WTC11 (cell line): Measurements from ENCODE around the gene ATP6AP1. TPM values are rescaled to one million over a fixed set of nuclear protein-coding genes. Genes with fewer than 3 reads are reported as not detected.
"Not testable (repeated sequence)": the region's sequence is repeated elsewhere in the genome, so short reads cannot be mapped to it uniquely, and the experiment has no call there.

Source experiments
- ATAC-seq: fragments of 200-7000 bp; cut with Tn5 transposase; 2 replicates; pipeline ENCODE4 v1.10.0; 2021; ENCODE audit warnings: mild to moderate bottlenecking, moderate library complexity
- CTCF ChIA-PET: fragments of 300-600 bp; sonication (Branson Sonifier 250); formaldehyde crosslinking; loops from one replicate; lab custom pipeline; 2021; ENCODE audit warnings: antibody characterized with exemption; lab: Charles Lee
- POLR2A ChIA-PET: fragments of 350-600 bp; sonication (Branson Sonifier 250); formaldehyde crosslinking; loops from one replicate; lab custom pipeline; 2021; ENCODE audit warnings: antibody characterized with exemption; lab: Charles Lee
- DNase-seq: peaks from one replicate; pipeline ENCODE4 v3.0.0; 2021; ENCODE audit warnings: low spot score
- H3K27ac Mint-ChIP-seq: 2 replicates; pipeline ENCODE4 v1.8.0; 2021; ENCODE audit warnings: mixed read lengths
- H3K27me3 Mint-ChIP-seq: 2 replicates; pipeline ENCODE4 v1.8.0; 2021; ENCODE audit warnings: low read depth, mild to moderate bottlenecking, moderate library complexity, mixed read lengths
- H3K36me3 Mint-ChIP-seq: 2 replicates; pipeline ENCODE4 v1.8.0; 2021; ENCODE audit warnings: mixed read lengths
- H3K4me1 Mint-ChIP-seq: 2 replicates; pipeline ENCODE4 v1.8.0; 2022; ENCODE audit warnings: mixed read lengths
- H3K4me3 Mint-ChIP-seq: 2 replicates; pipeline ENCODE4 v1.8.0; 2021; ENCODE audit warnings: mild to moderate bottlenecking, moderate library complexity, mixed read lengths
- H3K9me3 Mint-ChIP-seq: 2 replicates; pipeline ENCODE4 v1.8.0; 2021; ENCODE audit warnings: mixed read lengths
- AFF4 ChIP-seq: sonication (generic); formaldehyde crosslinking; IDR thresholded peaks from 2 replicates; pipeline ENCODE4 v1.8.1; 2023; ENCODE audit warnings: mild to moderate bottlenecking, missing genetic modification reagents, borderline replicate concordance
- ARID4B ChIP-seq: sonication (generic); formaldehyde crosslinking; IDR thresholded peaks from 2 replicates; pipeline ENCODE4 v1.8.0; 2023; ENCODE audit warnings: missing genetic modification reagents, mild to moderate bottlenecking, borderline replicate concordance
- ATF1 ChIP-seq: sonication (generic); formaldehyde crosslinking; IDR thresholded peaks from 2 replicates; pipeline ENCODE4 v1.8.1; 2023; ENCODE audit warnings: mild to moderate bottlenecking, moderate library complexity, missing genetic modification reagents
- CDX4 ChIP-seq: fragments of 250-450 bp; sonication (Bioruptor Pico); IDR thresholded peaks from 2 replicates; pipeline ENCODE4 v1.9.0; 2021; ENCODE audit warnings: moderate library complexity, mild to moderate bottlenecking, inconsistent platforms, borderline replicate concordance
- EMX1 ChIP-seq: fragments of 250-450 bp; sonication (Bioruptor Pico); IDR thresholded peaks from 2 replicates; pipeline ENCODE4 v1.8.0; 2021; ENCODE audit warnings: mild to moderate bottlenecking
- ESRRA ChIP-seq: sonication (generic); formaldehyde crosslinking; IDR thresholded peaks from 2 replicates; pipeline ENCODE4 v1.8.1; 2022; ENCODE audit warnings: mild to moderate bottlenecking, missing genetic modification reagents, borderline replicate concordance
- HMGA2 ChIP-seq: fragments of 250-450 bp; sonication (Bioruptor Pico); IDR thresholded peaks from 2 replicates; pipeline ENCODE4 v1.4.0; 2021; ENCODE audit warnings: mild to moderate bottlenecking, moderate library complexity
- MAX ChIP-seq: sonication (generic); formaldehyde crosslinking; IDR thresholded peaks from 2 replicates; pipeline ENCODE4 v1.8.0; 2022; ENCODE audit warnings: mild to moderate bottlenecking, missing genetic modification reagents
- NFATC4 ChIP-seq: fragments of 250-450 bp; sonication (Bioruptor Pico); IDR thresholded peaks from 2 replicates; pipeline ENCODE4 v1.9.0; 2021; ENCODE audit warnings: mild to moderate bottlenecking
- NFYB ChIP-seq: sonication (generic); formaldehyde crosslinking; conservative IDR thresholded peaks from 2 replicates; pipeline ENCODE4 v1.8.0; 2022; ENCODE audit warnings: low read depth, missing genetic modification reagents
- NR3C1 ChIP-seq: sonication (generic); formaldehyde crosslinking; conservative IDR thresholded peaks from 2 replicates; pipeline ENCODE4 v1.8.1; 2023; ENCODE audit warnings: low read depth, mild to moderate bottlenecking, missing genetic modification reagents
- SMAD4 ChIP-seq: sonication (generic); formaldehyde crosslinking; IDR thresholded peaks from 2 replicates; pipeline ENCODE4 v1.8.0; 2022; ENCODE audit warnings: mild to moderate bottlenecking, missing genetic modification reagents
- TCF7 ChIP-seq: sonication (generic); formaldehyde crosslinking; IDR thresholded peaks from 2 replicates; pipeline ENCODE4 v1.8.0; 2022; ENCODE audit warnings: mild to moderate bottlenecking, low read depth, missing genetic modification reagents, moderate library complexity
- TEAD1 ChIP-seq: sonication (generic); formaldehyde crosslinking; IDR thresholded peaks from 2 replicates; pipeline ENCODE4 v1.8.0; 2022; ENCODE audit warnings: mild to moderate bottlenecking, missing genetic modification reagents
- TEAD4 ChIP-seq: sonication (generic); formaldehyde crosslinking; IDR thresholded peaks from 2 replicates; pipeline ENCODE4 v1.8.0; 2022; ENCODE audit warnings: mild to moderate bottlenecking, missing genetic modification reagents
- TP53 ChIP-seq: sonication (generic); formaldehyde crosslinking; IDR thresholded peaks from 2 replicates; pipeline ENCODE4 v1.8.1; 2023; ENCODE audit warnings: mild to moderate bottlenecking, missing genetic modification reagents
- ZNF138 ChIP-seq: sonication (generic); formaldehyde crosslinking; conservative IDR thresholded peaks from 2 replicates; pipeline ENCODE4 v1.8.1; 2022; ENCODE audit warnings: mild to moderate bottlenecking, moderate library complexity, missing genetic modification reagents
- ZNF423 ChIP-seq: fragments of 250-450 bp; sonication (Bioruptor Pico); IDR thresholded peaks from 2 replicates; pipeline ENCODE4 v2.1.2; 2022; ENCODE audit warnings: mild to moderate bottlenecking, moderate library complexity
- ZNF512 ChIP-seq: sonication (generic); formaldehyde crosslinking; IDR thresholded peaks from 2 replicates; pipeline ENCODE4 v1.8.1; 2022; ENCODE audit warnings: missing genetic modification reagents, borderline replicate concordance
- ZNF671 ChIP-seq: fragments of 250-450 bp; sonication (Bioruptor Pico); IDR thresholded peaks from 2 replicates; pipeline ENCODE4 v1.8.0; 2021; ENCODE audit warnings: mild to moderate bottlenecking
- total RNA-seq: library from RNA; stranded (reverse); gene quantifications from 3 replicates; pipeline ENCODE4 v1.2.3, GENCODE V29; 2021
- TF ChIP-seq, protein P1 (sequence below): sonication (generic); formaldehyde crosslinking; IDR thresholded peaks from 2 replicates; pipeline ENCODE4 v1.8.1; 2023; ENCODE audit warnings: mild to moderate bottlenecking, moderate library complexity, missing genetic modification reagents

The ATP6AP1 gene
- total RNA-seq, 1 experiment from 2014 or later, result 43.9 TPM

DNA sequence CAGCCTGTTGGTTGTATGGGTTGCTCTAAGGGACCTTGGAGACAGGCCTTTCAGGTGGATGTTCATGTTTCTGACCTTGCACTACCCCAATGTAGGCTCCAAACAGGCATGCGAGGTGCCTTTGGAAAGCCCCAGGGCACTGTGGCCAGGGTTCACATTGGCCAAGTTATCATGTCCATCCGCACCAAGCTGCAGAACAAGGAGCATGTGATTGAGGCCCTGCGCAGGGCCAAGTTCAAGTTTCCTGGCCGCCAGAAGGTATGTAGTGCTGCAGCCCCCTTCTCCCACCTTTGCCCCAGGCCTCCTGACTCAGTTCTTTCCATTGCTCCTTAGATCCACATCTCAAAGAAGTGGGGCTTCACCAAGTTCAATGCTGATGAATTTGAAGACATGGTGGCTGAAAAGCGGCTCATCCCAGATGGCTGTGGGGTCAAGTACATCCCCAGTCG, 28.1 kb upstream of the ATP6AP1 start:
- Mint-ChIP-seq H3K4me1 (peaks cover 16% of the 10 kb centered on the region), H3K4me3 (peak overlapping the region; percentile 97; the same call in 1 of the 2 replicates), H3K36me3 (peaks cover 25% of the 10 kb centered on the region)
- CTCF ChIA-PET, result interaction anchor here (1.5 to 2.8 kb wide), 2 partner anchors 27 to 127 kb away, joined by 3 to 7 read pairs; no protein-coding TSS in a partner anchor
- not testable (repeated sequence) for H3K9me3 Mint-ChIP-seq, DNase-seq, H3K27me3 Mint-ChIP-seq, H3K27ac Mint-ChIP-seq, ATAC-seq
- peak; percentile 40; the same call in 1 of the 2 replicates for TF ChIP-seq NFATC4 (CRISPR knock-in tag)
- POLR2A ChIA-PET, result interaction anchor here (1.5 kb wide), 1 partner anchor 27 kb away, joined by 3 read pairs; no protein-coding TSS in a partner anchor

DNA sequence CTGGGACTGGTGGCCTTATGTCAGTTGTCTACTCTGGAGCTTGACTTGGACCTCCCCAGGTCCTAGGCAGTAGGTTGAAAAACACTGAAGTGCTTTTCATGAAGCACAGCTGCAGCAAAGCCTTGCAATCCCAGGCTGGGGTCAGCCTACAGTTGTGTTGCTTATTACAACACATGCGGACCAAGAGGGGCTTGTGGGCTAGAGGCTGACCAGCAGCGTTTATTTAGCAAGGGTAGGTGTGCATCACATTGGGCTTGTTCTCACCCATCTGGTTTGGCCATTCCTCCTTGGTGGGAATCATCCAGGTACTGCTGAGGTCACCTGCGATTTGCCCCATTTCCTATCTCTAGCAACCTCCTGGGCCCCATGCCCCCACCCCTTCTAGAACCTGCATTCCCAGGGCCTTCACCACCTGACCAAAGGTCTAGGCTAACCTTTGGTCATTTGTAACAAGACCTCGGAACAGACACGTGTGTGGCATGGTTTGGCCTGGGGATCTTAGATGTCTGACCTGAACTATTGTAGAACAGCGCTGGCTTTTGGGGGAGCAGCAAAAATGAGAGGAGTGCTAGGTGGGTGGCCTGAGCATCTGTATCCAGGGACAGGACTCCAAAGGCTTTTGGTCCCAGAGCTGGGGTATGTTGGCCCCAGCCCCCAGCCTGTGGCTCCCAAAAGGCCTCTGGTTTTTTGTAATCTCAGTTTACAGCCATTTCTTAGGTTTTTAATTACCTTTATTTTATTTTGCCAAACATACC, 27.3 kb upstream of the ATP6AP1 start:
- H3K4me1 Mint-ChIP-seq, result peaks cover 16% of the 10 kb centered on the region
- no peaks in the 10 kb centered on the region for H3K27me3 Mint-ChIP-seq
- no peaks in the 10 kb centered on the region for H3K9me3 Mint-ChIP-seq
- DNase-seq (no peak), ATAC-seq (peak; percentile 31)
- CTCF ChIA-PET, result interaction anchor here (1.5 kb wide), 1 partner anchor 28 kb away, joined by 3 read pairs; no protein-coding TSS in a partner anchor
- POLR2A ChIA-PET, result interaction anchor here (1.5 kb wide), 1 partner anchor 28 kb away, joined by 3 read pairs; no protein-coding TSS in a partner anchor
- H3K27ac Mint-ChIP-seq, result peak overlapping the region; percentile 36; the same call in 1 of the 2 replicates
- peak overlapping the region; percentile 34; the same call in 1 of the 2 replicates for H3K4me3 Mint-ChIP-seq
- peaks cover 25% of the 10 kb centered on the region for H3K36me3 Mint-ChIP-seq
- TF ChIP-seq EMX1 (peak; percentile 96), HMGA2 (CRISPR knock-in tag) (no peak), NFYB (no peak), ARID4B (no peak), TP53 (CRISPR knock-in tag) (no peak), ESRRA (CRISPR knock-in tag) (no peak), MAX (CRISPR knock-in tag) (no peak), ATF1 (CRISPR knock-in tag) (no peak), TCF7 (CRISPR knock-in tag) (no peak), ZNF423 (CRISPR knock-in tag) (no peak), CDX4 (CRISPR knock-in tag) (no peak), NR3C1 (CRISPR knock-in tag) (no peak), SMAD4 (CRISPR knock-in tag) (no peak), TEAD4 (CRISPR knock-in tag) (no peak), ZNF512 (CRISPR knock-in tag) (no peak), AFF4 (CRISPR knock-in tag) (no peak), ZNF671 (peak; percentile 94), TEAD1 (CRISPR knock-in tag) (no peak), ZNF138 (CRISPR knock-in tag) (no peak)
- TF ChIP-seq, protein P1, sequence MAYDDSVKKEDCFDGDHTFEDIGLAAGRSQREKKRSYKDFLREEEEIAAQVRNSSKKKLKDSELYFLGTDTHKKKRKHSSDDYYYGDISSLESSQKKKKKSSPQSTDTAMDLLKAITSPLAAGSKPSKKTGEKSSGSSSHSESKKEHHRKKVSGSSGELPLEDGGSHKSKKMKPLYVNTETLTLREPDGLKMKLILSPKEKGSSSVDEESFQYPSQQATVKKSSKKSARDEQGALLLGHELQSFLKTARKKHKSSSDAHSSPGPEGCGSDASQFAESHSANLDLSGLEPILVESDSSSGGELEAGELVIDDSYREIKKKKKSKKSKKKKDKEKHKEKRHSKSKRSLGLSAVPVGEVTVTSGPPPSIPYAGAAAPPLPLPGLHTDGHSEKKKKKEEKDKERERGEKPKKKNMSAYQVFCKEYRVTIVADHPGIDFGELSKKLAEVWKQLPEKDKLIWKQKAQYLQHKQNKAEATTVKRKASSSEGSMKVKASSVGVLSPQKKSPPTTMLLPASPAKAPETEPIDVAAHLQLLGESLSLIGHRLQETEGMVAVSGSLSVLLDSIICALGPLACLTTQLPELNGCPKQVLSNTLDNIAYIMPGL (CRISPR knock-in tag), result no peak
